ENCODE results near the gene EML2. TPM values are rescaled to one million over a fixed set of nuclear protein-coding genes. Genes with fewer than 3 reads are reported as not detected.
A peak's percentile ranks its signal among the peaks of the same experiment; 100 is the strongest.

EML2 gene
- total RNA-seq, 2 donors from 2014 or later, result 25.7 to 60.6 TPM

DNA sequence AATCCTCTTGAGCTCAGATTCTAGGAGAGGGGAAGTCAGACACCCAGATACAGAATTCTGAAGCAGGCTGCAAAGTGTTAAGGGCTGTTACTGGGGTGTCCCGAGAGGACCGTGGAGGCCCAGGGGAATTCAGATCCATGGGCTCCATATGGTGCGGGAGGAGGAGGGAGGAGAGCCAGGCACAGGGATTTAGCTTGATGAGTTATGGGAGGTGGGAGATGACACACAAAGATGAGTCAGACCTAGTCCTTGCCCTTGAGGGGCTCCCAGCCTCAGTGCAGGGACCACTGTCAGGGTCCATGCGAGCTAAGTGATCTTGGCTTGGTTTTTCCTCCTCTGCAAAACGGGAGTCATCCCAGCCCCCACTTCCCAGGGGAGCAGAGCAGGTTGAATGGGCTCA is 14.4 kb upstream of the EML2 start:
- intact Hi-C loops (cut with DNase I), result no loop called here
- 61 to 64% methylated on average over 5 of the region's 5 CpGs for WGBS, 2 donors
- no peak overlapping the region for H3K27ac ChIP-seq
- no peak overlapping the region for H3K4me3 ChIP-seq
- no peaks in the 10 kb centered on the region for H3K9me3 ChIP-seq
- no peaks in the 10 kb centered on the region for H3K4me1 ChIP-seq
- H3K36me3 ChIP-seq (replicated peaks in 1 of 2; ENCODE audit: insufficient read depth in 1 of 2, low read depth in 2 of 2), result no peaks in the 10 kb centered on the region
- no peaks in the 10 kb centered on the region for H3K27me3 ChIP-seq
- ATAC-seq, result no peak
- TF ChIP-seq, protein P1, sequence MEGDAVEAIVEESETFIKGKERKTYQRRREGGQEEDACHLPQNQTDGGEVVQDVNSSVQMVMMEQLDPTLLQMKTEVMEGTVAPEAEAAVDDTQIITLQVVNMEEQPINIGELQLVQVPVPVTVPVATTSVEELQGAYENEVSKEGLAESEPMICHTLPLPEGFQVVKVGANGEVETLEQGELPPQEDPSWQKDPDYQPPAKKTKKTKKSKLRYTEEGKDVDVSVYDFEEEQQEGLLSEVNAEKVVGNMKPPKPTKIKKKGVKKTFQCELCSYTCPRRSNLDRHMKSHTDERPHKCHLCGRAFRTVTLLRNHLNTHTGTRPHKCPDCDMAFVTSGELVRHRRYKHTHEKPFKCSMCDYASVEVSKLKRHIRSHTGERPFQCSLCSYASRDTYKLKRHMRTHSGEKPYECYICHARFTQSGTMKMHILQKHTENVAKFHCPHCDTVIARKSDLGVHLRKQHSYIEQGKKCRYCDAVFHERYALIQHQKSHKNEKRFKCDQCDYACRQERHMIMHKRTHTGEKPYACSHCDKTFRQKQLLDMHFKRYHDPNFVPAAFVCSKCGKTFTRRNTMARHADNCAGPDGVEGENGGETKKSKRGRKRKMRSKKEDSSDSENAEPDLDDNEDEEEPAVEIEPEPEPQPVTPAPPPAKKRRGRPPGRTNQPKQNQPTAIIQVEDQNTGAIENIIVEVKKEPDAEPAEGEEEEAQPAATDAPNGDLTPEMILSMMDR (IDR thresholded peaks at IDR 0.05), result no peak
- no peak for TF ChIP-seq POLR2A (IDR thresholded peaks at IDR 0.05)
- no peak for DNase-seq

DNA sequence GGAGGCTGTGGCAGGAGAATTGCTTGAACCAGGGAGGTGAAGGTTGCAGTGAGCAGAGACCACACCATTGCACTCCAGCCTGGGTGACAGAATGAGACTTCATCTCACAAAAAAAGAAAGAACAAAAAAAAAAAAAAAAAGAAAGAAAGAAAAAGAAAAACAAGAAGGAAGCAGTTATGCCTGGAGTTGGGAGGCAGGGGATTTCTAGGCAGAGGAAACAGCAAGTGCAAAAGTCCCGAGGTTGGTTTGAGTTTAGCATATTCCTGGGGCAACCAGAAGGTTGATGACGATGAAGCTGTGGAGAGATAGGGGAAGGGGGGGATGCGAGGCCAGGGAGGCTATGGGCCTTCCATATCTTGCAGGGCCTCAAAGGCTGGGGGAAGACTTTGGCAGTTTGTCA is 11.5 kb upstream of the EML2 start:
- ATAC-seq (no peak), DNase-seq (no peak)
- no peak for TF ChIP-seq POLR2A (IDR thresholded peaks at IDR 0.05)
- TF ChIP-seq, protein P1 (IDR thresholded peaks at IDR 0.05), result no peak
- WGBS, 2 donors, result 69 to 71% methylated on average over 3 of the region's 3 CpGs
- Histone ChIP-seq H3K4me3 (no peak overlapping the region), H3K36me3 (replicated peaks in 1 of 2; ENCODE audit: insufficient read depth in 1 of 2, low read depth in 2 of 2) (no peaks in the 10 kb centered on the region), H3K27ac (no peak overlapping the region), H3K4me1 (peaks cover 7% of the 10 kb centered on the region), H3K9me3 (no peaks in the 10 kb centered on the region), H3K27me3 (no peaks in the 10 kb centered on the region)
- intact Hi-C loops (cut with DNase I), result no loop called here

DNA sequence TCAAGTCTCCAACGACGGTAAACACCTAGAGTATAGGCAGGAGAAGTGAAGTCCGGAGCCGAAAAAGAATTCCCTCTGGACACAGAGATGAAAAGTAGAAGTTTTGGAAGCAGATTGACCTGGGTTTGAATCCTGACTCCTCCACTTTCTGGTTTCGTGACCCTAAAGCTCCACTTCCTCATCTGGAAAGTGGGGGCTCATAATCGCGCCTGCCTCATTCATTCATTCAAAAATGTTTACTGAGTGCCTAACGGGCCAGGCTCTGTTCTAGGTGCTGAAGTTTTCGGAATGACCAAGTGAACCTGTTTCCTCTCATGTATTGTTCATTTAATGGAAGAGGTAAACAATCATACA is 7.1 kb upstream of the EML2 start:
- ATAC-seq (no peak), DNase-seq (no peak)
- Histone ChIP-seq H3K36me3 (replicated peaks in 1 of 2; ENCODE audit: insufficient read depth in 1 of 2, low read depth in 2 of 2) (no peaks in the 10 kb centered on the region), H3K27ac (no peak overlapping the region), H3K9me3 (no peaks in the 10 kb centered on the region), H3K4me3 (no peak overlapping the region), H3K27me3 (no peaks in the 10 kb centered on the region), H3K4me1 (peaks cover 34% of the 10 kb centered on the region)
- intact Hi-C loops (cut with DNase I), result loop anchor here (10.0 kb wide), 1 partner anchor 122 kb away; no protein-coding TSS in a partner anchor
- 6 to 11% methylated on average over 8 of the region's 9 CpGs for WGBS, 2 donors
- TF ChIP-seq POLR2A (IDR thresholded peaks at IDR 0.05), result no peak
- TF ChIP-seq, protein P1 (IDR thresholded peaks at IDR 0.05), result no peak

DNA sequence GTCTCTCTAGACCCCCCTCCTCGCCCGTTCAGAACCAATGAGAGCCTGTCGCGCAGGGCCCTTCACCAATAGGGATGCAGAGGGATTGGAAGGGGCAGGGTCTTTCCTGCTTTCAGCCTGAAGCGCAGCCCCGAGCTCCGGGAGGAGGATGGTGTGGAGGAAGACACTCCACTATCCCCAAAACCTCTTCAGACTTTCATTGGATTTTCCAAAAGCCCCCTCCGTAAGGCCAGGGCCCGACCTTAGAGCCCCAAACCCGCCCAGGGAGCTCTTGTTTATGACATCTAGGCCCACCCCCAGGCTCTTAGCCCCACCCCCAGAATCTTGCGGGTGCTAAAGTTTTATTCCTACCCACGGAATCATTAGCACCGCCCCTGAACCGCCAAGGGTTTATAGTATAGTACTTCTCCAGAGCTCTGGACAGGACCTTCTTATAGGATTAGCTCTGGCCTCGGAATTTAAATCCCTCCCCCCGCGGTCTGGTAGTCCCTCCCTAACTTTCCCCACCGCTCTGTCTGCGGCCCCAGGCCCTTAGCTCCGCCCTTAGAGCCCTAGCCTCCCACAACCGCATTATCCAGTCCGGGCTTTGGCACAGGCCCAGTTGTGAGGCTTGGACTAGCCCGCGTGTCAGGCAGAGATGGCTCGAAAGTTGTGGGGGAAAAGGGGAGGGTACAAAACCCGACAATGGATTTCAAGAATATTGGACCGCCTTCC is 6.6 kb upstream of the EML2 start:
- peak; percentile 70 to 84 (median 80) for DNase-seq
- Histone ChIP-seq H3K27ac (no peak overlapping the region), H3K36me3 (replicated peaks in 1 of 2; ENCODE audit: insufficient read depth in 1 of 2, low read depth in 2 of 2) (no peaks in the 10 kb centered on the region), H3K9me3 (no peaks in the 10 kb centered on the region), H3K27me3 (no peaks in the 10 kb centered on the region), H3K4me1 (peaks cover 39% of the 10 kb centered on the region), H3K4me3 (no peak overlapping the region)
- peak; percentile 43 for ATAC-seq
- intact Hi-C loops (cut with DNase I), result loop anchor here (10.0 kb wide), 1 partner anchor 121 kb away; no protein-coding TSS in a partner anchor
- TF ChIP-seq, protein P1 (IDR thresholded peaks at IDR 0.05), result no peak
- TF ChIP-seq POLR2A (IDR thresholded peaks at IDR 0.05), result no peak
- WGBS, 2 donors, result 0 to 5% methylated on average over 22 to 27 of the region's 27 CpGs
